Measurements from ENCODE around the gene GPR6.

Gene GPR6

GRCh38 chr6:109999740-110000139 lies 21.6 kb downstream of the GPR6 start:
- DNase-seq (ENCODE audit: low read depth), result no peak

GRCh38 chr6:110002676-110003075 lies 24.6 kb downstream of the GPR6 start:
- DNase-seq (ENCODE audit: low read depth), result no peak

- DNase-seq (ENCODE audit: low read depth), result no peak
Measured at GRCh38 chr6:110013386-110013785, 35.3 kb downstream of the GPR6 start.

- no peak for DNase-seq (ENCODE audit: low read depth)
Measured at GRCh38 chr6:110015206-110015605, 37.1 kb downstream of the GPR6 start.

GRCh38 chr6:110017306-110017705 lies 39.2 kb downstream of the GPR6 start:
- no peak for DNase-seq (ENCODE audit: low read depth)

- no peak for DNase-seq (ENCODE audit: low read depth)
Measured at GRCh38 chr6:110017946-110018345, 39.8 kb downstream of the GPR6 start.

GRCh38 chr6:110018486-110018885 lies 40.4 kb downstream of the GPR6 start:
- DNase-seq (ENCODE audit: low read depth), result no peak

- DNase-seq (ENCODE audit: low read depth), result no peak
Measured at GRCh38 chr6:110020888-110021287, 42.8 kb downstream of the GPR6 start.

- DNase-seq (ENCODE audit: low read depth), result no peak
Measured at GRCh38 chr6:110029144-110029543, 51.0 kb downstream of the GPR6 start.
